ENCODE data around the gene AMFR.
"Not testable (repeated sequence)": the region's sequence is repeated elsewhere in the genome, so short reads cannot be mapped to it uniquely, and the experiment has no call there.

Gene AMFR

GRCh38 chr16:56423584-56424403 lies 1.6 kb downstream of the AMFR start:
- DNase-seq (ENCODE audit: low spot score), result peak; percentile 14

GRCh38 chr16:56422896-56423441 lies 2.4 kb downstream of the AMFR start:
- no peak for DNase-seq (ENCODE audit: low spot score)

GRCh38 chr16:56421976-56422669 lies 3.2 kb downstream of the AMFR start:
- no peak for DNase-seq (ENCODE audit: low spot score)

GRCh38 chr16:56421313-56421712 lies 4.0 kb downstream of the AMFR start:
- DNase-seq (ENCODE audit: low spot score), result no peak

GRCh38 chr16:56420613-56421012 lies 4.7 kb downstream of the AMFR start:
- DNase-seq (ENCODE audit: low spot score), result no peak

GRCh38 chr16:56419740-56420548 lies 5.4 kb downstream of the AMFR start:
- DNase-seq (ENCODE audit: low spot score), result no peak

GRCh38 chr16:56417138-56417537 lies 8.2 kb downstream of the AMFR start:
- no peak for DNase-seq (ENCODE audit: low spot score)

- DNase-seq (ENCODE audit: low spot score), result no peak
Observed at GRCh38 chr16:56415875-56416274, 9.5 kb downstream of the AMFR start.

GRCh38 chr16:56414366-56414765 lies 11.0 kb downstream of the AMFR start:
- DNase-seq (ENCODE audit: low spot score), result no peak

- DNase-seq (ENCODE audit: low spot score), result no peak
Observed at GRCh38 chr16:56413381-56413780, 12.0 kb downstream of the AMFR start.

GRCh38 chr16:56411624-56412023 lies 13.7 kb downstream of the AMFR start:
- no peak for DNase-seq (ENCODE audit: low spot score)

GRCh38 chr16:56411123-56411522 lies 14.2 kb downstream of the AMFR start:
- no peak for DNase-seq (ENCODE audit: low spot score)

GRCh38 chr16:56409195-56409594 lies 16.1 kb downstream of the AMFR start:
- DNase-seq (ENCODE audit: low spot score), result no peak

- no peak for DNase-seq (ENCODE audit: low spot score)
Observed at GRCh38 chr16:56408379-56409098, 16.8 kb downstream of the AMFR start.

GRCh38 chr16:56405977-56406672 lies 19.2 kb downstream of the AMFR start:
- DNase-seq (ENCODE audit: low spot score), result no peak

GRCh38 chr16:56401482-56401881 lies 23.9 kb downstream of the AMFR start:
- no peak for DNase-seq (ENCODE audit: low spot score)

GRCh38 chr16:56400458-56400857 lies 24.9 kb downstream of the AMFR start:
- no peak for DNase-seq (ENCODE audit: low spot score)

- DNase-seq (ENCODE audit: low spot score), result no peak
Observed at GRCh38 chr16:56399486-56399885, 25.9 kb downstream of the AMFR start.

- DNase-seq (ENCODE audit: low spot score), result no peak
Observed at GRCh38 chr16:56399047-56399446, 26.3 kb downstream of the AMFR start.

- not testable (repeated sequence) for DNase-seq (ENCODE audit: low spot score)
Observed at GRCh38 chr16:56396724-56397123, 28.6 kb downstream of the AMFR start.

- DNase-seq (ENCODE audit: low spot score), result no peak
Observed at GRCh38 chr16:56389554-56389953, 35.8 kb downstream of the AMFR start.
